OCI-LY1 (cell line): ENCODE data around the gene CTBP2.

Experiments used
- CTCF ChIP-seq: fragments of 200-600 bp; sonication (generic), shearing (Covaris generic); IDR thresholded peaks from 2 replicates; pipeline ENCODE4 v1.5.1; 2017; ENCODE audit warnings: mild to moderate bottlenecking, antibody characterized with exemption, low read length, moderate library complexity, mixed read lengths
- EZH2 ChIP-seq: fragments of 200-600 bp; sonication (generic), shearing (Covaris generic); IDR thresholded peaks from 2 replicates; pipeline ENCODE4 v1.8.0; 2017; ENCODE audit warnings: borderline replicate concordance, mixed run types, mild to moderate bottlenecking, antibody characterized with exemption, low read length, moderate library complexity, mixed read lengths

GRCh38 chr10:125035136-125035535 is 125.2 kb downstream of the CTBP2 start:
- TF ChIP-seq CTCF (no peak), EZH2 (no peak)
